Measurements from ENCODE around the gene MAMDC2. TPM values are rescaled to one million over a fixed set of nuclear protein-coding genes. Genes with fewer than 3 reads are reported as not detected.

MAMDC2 gene
- total RNA-seq, 1 experiment from 2014 or later = 2.7 TPM

- Histone ChIP-seq H3K27me3 (ENCODE audit: insufficient read depth, low read depth) (no peaks in the 10 kb centered on the region), H3K4me1 (replicated peaks; ENCODE audit: insufficient read depth) (peaks cover 23% of the 10 kb centered on the region), H3F3A (ENCODE audit: insufficient read depth, low read depth) (peaks cover 22% of the 10 kb centered on the region), H3K36me3 (ENCODE audit: low read depth) (no peaks in the 10 kb centered on the region), H3K79me2 (ENCODE audit: low read depth) (no peaks in the 10 kb centered on the region), H3K4me3 (no peak overlapping the region), H2AFZ (no peak overlapping the region), H3K9me3 (ENCODE audit: insufficient read depth, low read depth) (no peaks in the 10 kb centered on the region), H3K9me2 (ENCODE audit: insufficient read depth) (no peaks in the 10 kb centered on the region), H3K4me2 (no peak overlapping the region), H4K20me1 (ENCODE audit: insufficient read depth) (no peaks in the 10 kb centered on the region), H3K27ac (no peak overlapping the region)
- TF ChIP-seq EZH2 (IDR thresholded peaks at IDR 0.05; ENCODE audit: low read depth) = no peak
- TF ChIP-seq, protein P1, sequence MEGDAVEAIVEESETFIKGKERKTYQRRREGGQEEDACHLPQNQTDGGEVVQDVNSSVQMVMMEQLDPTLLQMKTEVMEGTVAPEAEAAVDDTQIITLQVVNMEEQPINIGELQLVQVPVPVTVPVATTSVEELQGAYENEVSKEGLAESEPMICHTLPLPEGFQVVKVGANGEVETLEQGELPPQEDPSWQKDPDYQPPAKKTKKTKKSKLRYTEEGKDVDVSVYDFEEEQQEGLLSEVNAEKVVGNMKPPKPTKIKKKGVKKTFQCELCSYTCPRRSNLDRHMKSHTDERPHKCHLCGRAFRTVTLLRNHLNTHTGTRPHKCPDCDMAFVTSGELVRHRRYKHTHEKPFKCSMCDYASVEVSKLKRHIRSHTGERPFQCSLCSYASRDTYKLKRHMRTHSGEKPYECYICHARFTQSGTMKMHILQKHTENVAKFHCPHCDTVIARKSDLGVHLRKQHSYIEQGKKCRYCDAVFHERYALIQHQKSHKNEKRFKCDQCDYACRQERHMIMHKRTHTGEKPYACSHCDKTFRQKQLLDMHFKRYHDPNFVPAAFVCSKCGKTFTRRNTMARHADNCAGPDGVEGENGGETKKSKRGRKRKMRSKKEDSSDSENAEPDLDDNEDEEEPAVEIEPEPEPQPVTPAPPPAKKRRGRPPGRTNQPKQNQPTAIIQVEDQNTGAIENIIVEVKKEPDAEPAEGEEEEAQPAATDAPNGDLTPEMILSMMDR (conservative IDR thresholded peaks at IDR 0.05) = no peak
- BruUV-seq (replicated peaks) = no TSS peak
- CTCF ChIA-PET = no interaction called here
- intact Hi-C loops (cut with micrococcal nuclease; ENCODE audit: unreplicated experiment) = no loop called here
- POLR2A ChIA-PET (ENCODE audit: unreplicated experiment) = no interaction called here
- DNase-seq = no peak
These were observed 15.0 kb downstream of the MAMDC2 start for GRCh38 chr9:70058569-70059116.

GRCh38 chr9:70060148-70060882, 16.7 kb downstream of the MAMDC2 start:
- Histone ChIP-seq H3K27me3 (ENCODE audit: insufficient read depth, low read depth) (no peaks in the 10 kb centered on the region), H3F3A (ENCODE audit: insufficient read depth, low read depth) (peaks cover 6% of the 10 kb centered on the region), H3K9me2 (ENCODE audit: insufficient read depth) (no peaks in the 10 kb centered on the region; the same call in 1 of the 2 replicates), H3K27ac (no peak overlapping the region), H3K4me2 (no peak overlapping the region), H3K4me3 (no peak overlapping the region), H3K79me2 (ENCODE audit: low read depth) (no peaks in the 10 kb centered on the region), H2AFZ (no peak overlapping the region), H3K9me3 (ENCODE audit: insufficient read depth, low read depth) (no peaks in the 10 kb centered on the region), H4K20me1 (ENCODE audit: insufficient read depth) (no peaks in the 10 kb centered on the region), H3K36me3 (ENCODE audit: low read depth) (no peaks in the 10 kb centered on the region), H3K4me1 (replicated peaks; ENCODE audit: insufficient read depth) (peaks cover 7% of the 10 kb centered on the region)
- POLR2A ChIA-PET (ENCODE audit: unreplicated experiment) = no interaction called here
- TF ChIP-seq, protein P1 (conservative IDR thresholded peaks at IDR 0.05) = no peak
- DNase-seq = no peak
- intact Hi-C loops (cut with micrococcal nuclease; ENCODE audit: unreplicated experiment) = no loop called here
- CTCF ChIA-PET = no interaction called here
- no TSS peak for BruUV-seq (replicated peaks)

DNA sequence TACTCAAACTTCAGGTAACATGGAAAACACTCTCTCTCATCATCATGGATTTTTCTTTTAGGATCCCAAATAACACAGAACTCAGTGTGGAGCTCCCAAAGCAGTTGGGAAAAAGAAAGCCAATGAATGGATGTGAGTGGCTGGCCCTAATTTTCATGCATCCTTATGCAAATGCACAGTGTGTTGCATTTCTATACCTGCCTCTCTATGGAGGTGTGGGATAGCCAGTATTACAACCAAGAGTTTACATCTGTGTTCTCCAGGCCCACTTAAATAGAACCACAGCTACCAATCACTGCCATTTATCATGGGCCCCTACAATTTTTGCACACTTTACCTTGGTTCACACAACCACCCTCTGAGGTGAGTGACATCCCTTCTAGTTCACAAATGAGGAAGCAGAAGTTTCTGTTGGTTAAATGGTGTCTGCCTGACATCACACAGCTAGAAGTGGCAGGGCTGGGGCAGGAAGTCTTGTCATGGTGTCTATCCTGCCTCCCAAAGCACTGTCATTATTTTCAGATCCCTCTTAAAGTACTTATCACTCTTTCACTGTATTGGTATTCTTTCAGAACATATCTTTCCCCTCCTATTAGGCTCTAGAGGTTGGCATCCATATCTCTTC, 17.3 kb downstream of the MAMDC2 start:
- ChIA-PET POLR2A (ENCODE audit: unreplicated experiment) (no interaction called here), CTCF (no interaction called here)
- DNase-seq = no peak
- H3K27me3 ChIP-seq (ENCODE audit: insufficient read depth, low read depth) = no peaks in the 10 kb centered on the region
- H3K9me2 ChIP-seq (ENCODE audit: insufficient read depth) = no peaks in the 10 kb centered on the region; the same call in 1 of the 2 replicates
- H3K4me3 ChIP-seq = no peak overlapping the region
- intact Hi-C loops (cut with micrococcal nuclease; ENCODE audit: unreplicated experiment) = no loop called here
- no peak overlapping the region for H3K27ac ChIP-seq
- H4K20me1 ChIP-seq (ENCODE audit: insufficient read depth) = no peaks in the 10 kb centered on the region
- no peak overlapping the region for H3K4me2 ChIP-seq
- no TSS peak for BruUV-seq (replicated peaks)
- H2AFZ ChIP-seq = no peak overlapping the region
- no peaks in the 10 kb centered on the region for H3F3A ChIP-seq (ENCODE audit: insufficient read depth, low read depth)
- no peaks in the 10 kb centered on the region for H3K36me3 ChIP-seq (ENCODE audit: low read depth)
- peaks cover under 1% of the 10 kb centered on the region; the same call in 1 of the 2 replicates for H3K4me1 ChIP-seq (replicated peaks; ENCODE audit: insufficient read depth)
- H3K9me3 ChIP-seq (ENCODE audit: insufficient read depth, low read depth) = no peaks in the 10 kb centered on the region
- no peaks in the 10 kb centered on the region for H3K79me2 ChIP-seq (ENCODE audit: low read depth)
- no peak for TF ChIP-seq EZH2 (IDR thresholded peaks at IDR 0.05; ENCODE audit: low read depth)
- TF ChIP-seq, protein P1 (conservative IDR thresholded peaks at IDR 0.05) = no peak

Measured in PC-9 (cell line).